K562 treated with DMSO at 1 percent for 12 hours (cell line): ENCODE results near the gene FERD3L. TPM values are rescaled to one million over a fixed set of nuclear protein-coding genes. Genes with fewer than 3 reads are reported as not detected.

Source experiments
- total RNA-seq: library from RNA; unstranded; fragments of 300-600 nt; gene quantifications from 2 replicates; pipeline ENCODE4 v1.2.3, GENCODE V29; 2022; ENCODE audit not compliant: insufficient read depth

The FERD3L gene
- not detected in 2 replicates for total RNA-seq

GRCh38 chr7:19144661-19145433 lies at the start of gene FERD3L:
TSS of gene FERD3L (minus strand) at chr7:19145421. CDS start at chr7:19145362, 59 bp downstream.

GRCh38 chr7:19117091-19117869 lies 27.9 kb downstream of the FERD3L start, which contains the start of gene TWIST1:
TSS of gene TWIST1 (minus strand) at chr7:19117636. CDS start at chr7:19117321, 315 bp downstream.

Other genes starting within 250 kb of the FERD3L start
- not detected in 2 replicates for gene TWIST1, start 27.8 kb downstream of the FERD3L start, total RNA-seq